Left hindlimb (tissue), 1 donor: Measurements from ENCODE around the gene ZNF443.
A peak's percentile ranks its signal among the peaks of the same experiment; 100 is the strongest.
"Not testable (repeated sequence)": the region's sequence is repeated elsewhere in the genome, so short reads cannot be mapped to it uniquely, and the experiment has no call there.

Source experiments
- DNase-seq: peaks from one replicate; pipeline ENCODE4 v3.0.0-alpha.2; 2018

Gene ZNF443

DNA sequence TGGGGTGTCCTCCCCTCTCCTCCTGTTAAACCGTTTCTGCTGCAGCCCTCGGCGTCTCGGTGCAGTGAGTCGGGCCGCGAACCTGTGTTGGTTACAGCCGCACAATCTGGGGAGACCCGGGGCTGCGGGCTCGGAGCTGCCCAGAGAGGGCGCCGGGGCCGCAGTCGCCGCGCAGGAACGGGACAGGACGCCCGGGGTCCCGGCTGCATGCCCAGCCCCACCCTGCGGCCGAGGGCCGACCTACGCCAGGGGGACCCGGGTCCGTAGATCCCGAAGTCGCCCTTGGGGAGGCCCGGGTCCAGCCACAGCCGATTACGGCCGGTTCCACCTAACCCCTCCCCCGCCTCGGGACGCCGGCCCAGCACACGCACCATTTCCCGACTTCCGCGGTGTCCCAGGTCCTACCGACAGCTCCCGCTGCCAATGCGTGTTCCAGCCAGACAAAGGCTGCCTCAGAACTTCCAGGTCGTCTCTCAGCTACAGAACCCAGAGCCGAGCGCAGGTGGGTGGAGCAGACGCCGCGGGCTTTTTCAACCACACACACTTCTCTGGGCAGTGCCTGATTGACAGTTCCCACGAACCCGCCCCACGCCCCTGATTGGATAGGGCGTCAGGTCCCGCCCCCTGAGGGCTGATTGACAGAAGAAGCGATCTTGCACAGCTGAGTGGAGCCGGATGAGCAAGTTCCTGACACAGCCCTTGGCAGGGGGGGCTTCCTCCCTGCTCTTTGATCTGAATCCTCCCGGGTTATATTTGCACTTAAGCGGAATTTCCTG is at the start of gene ZNF443:
Gene ZNF443, minus strand, starts transcription at position 481 of the 776 bp plus-strand sequence. Its CDS starts 107 bp downstream, at position 374.
- DNase-seq: peak; percentile 99

DNA sequence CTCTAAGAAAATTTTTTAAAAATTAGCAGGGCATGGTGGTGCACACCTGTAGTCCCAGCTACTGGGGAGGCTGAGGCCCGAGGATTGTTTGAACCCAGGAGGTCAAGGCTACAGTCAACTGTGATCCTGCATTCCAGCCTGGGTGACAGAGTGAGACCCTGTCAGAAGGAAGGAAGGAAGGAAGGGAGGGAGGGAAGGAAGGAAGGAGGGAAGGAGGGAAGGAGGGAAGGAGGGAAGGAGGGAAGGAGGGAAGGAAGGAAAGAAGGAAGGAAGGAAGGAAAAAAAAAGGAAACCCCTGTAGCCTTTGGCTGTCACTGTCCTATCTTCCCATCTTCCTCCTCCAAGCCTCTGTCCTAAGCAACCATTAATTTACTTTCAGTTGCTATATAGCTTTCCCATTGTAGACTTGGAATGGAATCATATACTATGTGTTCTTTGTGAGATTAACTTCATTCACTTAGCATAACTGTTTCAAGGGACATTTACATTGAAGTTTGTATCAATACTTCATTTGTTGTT is 45.5 kb upstream of the ZNF443 start:
- not testable (repeated sequence) for DNase-seq

DNA sequence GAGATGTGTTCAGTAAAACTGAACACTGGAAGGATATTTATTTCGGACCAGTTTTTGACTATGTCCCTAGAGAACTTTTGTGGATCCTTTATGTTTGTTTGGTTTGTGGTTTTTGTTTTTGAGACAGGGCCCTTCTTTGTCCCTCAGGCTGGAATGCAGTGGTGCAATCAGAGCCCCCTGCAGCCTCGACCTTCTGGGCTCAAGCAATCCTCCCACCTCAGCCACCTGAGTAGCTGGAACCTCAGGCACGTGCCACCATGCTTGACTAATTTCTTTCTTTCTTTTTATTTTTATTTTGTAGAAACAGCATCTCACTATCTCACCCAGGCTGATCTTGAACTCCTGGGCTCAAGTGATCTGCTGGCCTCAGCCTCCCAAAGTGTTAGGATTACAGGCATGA is 44.8 kb upstream of the ZNF443 start:
- DNase-seq: no peak

DNA sequence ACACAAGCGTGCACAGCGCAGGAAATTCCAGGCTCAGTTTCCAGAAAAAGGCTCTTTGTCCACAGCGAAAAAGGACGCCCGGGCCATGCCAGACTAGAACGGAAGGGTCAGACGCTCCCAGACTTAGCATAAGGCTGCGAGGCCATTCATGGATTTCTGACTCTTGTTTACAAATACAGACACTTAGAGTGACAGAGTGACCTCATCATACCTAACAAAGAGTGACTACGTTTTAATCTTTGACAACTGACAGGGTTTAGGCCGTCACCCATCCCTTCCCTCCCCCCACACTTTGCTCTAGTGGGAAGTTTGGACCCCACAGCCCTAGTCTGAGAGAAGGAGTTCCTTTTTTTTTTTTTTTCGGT is 44.2 kb upstream of the ZNF443 start:
- DNase-seq: no peak

DNA sequence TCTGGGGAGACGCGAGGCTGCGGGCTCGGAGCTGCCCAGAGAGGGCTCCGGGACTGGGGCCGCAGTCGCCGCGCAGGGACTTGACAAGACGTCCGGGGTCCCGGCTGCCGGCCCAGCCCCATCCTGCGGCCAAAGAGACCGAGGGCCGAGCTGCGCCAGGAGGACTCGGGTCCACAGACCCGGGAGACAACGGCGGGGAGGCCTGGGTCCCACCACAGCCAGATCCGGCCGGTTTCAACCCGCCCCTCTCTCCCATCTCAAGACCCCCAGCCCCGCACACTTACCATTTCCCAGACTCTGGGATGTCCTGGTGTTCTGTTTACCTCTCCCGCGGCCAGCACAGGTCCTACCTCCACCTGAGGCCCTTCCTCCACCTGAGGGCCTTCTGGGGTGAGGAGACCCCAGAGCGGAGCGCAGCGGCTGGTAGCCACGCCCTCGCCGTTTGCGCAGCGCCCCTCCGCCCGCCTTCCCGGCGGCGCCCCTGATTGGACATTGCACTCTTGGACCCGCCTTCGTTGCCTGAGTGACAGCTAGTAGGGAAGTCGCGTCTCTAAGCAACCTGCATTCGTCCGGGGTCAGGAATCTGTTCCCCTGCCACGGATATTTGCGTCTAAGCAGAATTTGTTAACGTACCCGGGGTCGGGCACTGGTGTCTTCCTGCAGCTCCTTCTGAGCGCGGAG is 43.7 kb upstream of the ZNF443 start, which contains the start of gene ZNF709:
Gene ZNF709, minus strand, starts transcription at position 446 of the 681 bp plus-strand sequence. Its CDS starts 159 bp downstream, at position 287.
- DNase-seq: peak; percentile 94

DNA sequence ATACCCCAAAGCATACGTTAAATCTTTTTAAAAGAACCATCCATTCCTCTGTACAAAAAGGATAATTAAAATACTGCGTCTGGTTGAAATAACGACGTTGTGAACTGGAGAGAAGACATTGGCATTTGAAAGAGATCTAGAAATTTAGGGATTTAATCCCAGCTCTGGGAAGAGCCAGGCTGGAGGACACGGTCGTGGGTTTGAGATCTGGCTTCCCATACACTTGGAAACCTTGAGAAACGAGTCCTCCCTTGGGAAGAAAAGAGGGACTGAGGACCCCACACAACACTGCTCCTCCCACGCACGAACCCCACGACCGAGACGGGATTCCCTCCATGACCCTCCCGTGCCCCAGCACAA is 43.2 kb upstream of the ZNF443 start:
- no peak for DNase-seq

DNA sequence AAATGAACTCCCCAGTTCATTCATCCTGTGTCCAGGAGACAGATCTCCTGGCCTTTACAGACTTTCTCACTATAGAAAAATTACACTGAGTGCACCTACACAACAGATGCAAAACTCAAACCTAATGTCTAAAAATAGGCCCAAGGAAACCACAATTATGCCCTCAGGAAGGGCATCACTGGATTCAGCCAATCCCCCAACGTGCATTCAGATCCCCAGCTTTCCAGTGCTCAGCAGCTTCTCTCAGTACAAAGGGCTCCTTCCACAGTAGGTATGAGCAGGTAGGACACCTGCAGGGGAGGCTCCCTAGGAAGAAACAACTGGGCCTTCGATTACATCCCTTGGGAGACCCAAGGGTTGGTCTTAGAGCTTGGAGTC is 41.7 kb upstream of the ZNF443 start:
- DNase-seq: no peak

DNA sequence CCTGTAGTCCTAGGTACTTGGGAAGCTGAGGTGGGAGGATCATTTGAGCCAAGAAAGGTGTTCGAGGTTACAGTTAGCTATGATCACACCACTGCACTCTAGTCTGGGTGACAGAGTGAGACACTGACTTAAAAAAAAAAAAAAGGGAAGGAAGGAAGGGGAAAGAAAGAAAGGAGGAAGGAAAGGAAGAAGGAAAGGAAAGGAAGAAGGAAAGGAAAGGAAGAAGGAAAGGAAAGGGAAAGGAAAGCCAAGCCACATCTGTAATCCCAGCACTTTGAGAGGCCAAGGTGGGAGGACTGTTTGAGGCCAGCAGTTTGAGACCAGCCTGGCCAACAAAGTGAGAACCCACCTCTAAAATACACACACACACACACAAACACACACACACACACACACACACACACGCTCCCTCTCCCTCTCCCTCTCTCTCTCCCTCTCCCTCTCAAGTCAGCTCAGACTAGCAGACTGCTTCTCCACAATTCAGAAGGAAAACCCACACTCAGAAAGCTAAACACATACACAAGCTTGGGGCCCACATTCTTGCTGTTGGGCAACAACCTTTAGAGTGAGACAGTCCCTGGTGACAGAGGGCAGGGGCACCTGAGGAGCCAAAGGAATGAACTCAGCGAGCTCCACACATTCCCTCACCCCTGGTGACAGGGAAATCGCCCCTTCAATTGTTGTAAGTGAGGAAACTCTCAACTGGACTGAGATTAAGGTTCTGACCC is 41.1 kb upstream of the ZNF443 start:
- no peak for DNase-seq

DNA sequence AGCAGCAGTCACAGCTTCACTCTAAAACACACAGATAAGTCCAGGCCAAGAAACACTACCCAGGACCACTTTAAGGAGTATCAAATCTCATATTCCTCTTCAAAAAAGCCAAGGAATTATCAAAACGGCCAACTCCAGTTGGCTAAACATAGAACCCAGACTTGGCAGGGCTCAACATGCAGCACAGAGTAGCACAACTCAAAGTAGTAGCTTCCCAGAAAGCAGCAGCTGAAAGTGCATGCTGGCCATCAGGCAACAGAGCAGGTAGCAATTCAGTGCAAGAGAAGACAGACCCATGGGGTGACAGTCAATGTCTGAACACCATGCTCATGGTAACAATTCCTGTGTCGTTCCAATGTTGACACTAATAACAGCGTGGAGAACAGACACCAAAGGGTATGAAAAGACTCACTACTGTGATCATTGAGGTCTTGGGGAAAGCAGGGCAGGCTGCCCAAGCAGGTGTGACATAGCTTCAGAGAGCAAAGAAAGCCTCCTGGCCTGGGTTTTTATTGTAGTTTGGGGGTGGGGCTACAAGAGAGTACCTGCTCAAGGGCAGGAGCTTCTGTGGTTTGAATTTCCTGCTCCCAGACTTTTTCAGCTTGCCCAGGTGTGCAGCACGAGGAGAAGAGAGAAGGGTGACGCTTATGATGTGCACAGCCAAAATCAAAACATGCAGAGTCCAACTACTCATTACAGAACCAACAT is 37.6 kb upstream of the ZNF443 start:
- no peak for DNase-seq

DNA sequence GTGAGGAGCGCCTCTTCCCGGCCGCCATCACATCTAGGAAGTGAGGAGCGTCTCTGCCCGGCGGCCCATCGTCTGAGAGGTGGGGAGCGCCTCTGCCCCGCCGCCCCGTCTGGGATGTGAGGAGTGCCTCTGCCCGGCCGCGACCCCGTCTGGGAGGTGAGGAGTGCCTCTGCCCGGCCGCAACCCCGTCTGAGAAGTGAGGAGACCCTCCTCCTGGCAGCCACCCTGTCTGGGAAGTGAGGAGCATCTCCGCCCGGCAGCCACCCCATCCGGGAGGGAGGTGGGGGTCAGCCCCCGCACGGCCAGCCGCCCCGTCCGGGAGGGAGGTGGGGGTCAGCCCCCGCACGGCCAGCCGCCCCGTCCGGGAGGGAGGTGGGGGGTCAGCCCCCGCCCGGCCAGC is 26.8 kb upstream of the ZNF443 start:
- DNase-seq: not testable (repeated sequence)

DNA sequence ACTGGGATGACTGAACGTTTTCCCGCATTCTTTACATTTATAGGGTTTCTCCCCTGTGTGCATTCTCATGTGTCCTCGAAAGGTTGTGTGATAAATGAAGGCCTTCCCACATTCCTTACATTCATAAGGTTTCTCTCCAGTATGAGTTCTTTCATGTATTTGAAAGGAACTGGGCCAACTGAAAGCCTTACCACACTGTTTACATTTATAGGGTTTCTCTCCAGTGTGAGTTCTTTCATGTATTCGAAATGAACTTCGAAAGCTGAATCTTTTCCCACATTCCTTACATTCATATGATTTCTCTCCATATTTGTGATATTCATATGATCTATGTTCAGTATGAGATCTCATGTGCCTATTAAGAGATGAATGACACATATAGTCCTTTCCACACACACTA is 24.4 kb upstream of the ZNF443 start:
- DNase-seq: no peak

DNA sequence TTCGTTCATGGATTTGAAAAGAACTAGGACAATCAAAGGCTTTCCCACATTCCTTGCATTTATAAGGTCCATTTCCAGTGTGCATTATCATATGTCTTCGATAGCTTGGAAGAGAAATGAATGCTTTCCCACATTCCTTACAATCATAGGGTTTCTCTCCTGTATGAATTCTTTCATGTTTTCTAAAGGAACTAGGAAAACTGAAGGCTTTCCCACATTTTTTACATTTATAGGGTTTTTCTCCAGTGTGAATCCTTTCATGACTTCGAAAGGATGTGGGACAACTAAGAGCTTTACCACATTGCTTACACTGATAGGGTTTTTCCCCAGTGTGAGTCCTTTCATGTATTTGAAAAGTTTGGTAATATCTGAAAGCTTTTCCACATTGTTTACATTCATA is 23.9 kb upstream of the ZNF443 start:
- DNase-seq: no peak

DNA sequence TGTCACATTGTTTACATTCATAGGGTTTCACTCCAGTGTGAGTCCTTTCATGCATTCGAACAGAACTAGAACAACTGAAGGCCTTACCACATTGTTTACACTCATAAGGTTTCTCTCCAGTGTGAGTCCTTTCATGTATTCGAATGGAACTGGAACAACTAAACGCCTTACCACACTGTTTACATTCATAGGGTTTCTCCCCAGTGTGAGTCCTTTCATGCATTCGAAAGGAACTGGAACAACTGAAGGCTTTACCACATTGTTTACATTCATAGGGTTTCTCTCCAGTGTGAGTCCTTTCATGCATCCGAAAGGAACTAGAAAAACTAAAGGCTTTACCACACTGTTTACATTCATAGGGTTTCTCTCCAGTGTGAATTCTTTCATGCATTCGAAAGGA is 23.3 kb upstream of the ZNF443 start:
- not testable (repeated sequence) for DNase-seq

DNA sequence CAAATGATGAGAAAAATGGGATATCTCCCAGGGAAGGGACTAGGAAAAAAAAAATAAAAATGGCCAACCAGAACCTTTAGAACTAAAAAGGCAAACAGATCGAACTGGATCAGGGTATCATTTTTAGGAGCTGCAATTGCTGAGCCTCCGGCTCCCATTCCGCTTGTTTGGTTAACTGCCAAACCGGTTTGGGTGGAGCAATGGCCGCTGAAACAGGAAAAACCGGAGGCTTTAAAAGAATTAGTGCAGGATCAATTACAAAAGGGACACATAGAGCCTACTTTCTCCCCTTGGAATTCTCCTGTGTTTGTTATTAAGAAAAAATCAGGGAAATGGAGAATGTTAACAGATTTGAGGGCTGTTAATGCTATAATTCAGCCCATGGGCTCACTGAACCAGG is 12.7 kb upstream of the ZNF443 start:
- DNase-seq: no peak

DNA sequence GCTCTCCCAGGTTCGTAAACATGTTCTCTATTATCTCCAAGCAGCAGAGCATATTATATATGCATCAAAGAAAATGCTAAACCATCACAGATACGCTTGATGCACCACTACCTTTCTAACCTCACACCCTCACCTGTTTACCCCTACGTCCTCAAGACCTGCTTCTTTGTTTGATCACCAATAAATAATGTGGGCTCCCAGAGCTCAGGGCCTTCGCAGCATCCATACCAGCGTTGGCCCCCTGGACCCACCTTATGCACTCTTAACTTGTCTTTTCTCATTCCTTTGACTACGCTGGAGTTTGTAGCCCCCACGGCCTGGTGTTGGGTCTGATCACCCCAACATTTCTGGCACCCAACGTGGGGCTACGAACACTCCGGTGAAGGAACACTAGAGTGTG is 10.0 kb upstream of the ZNF443 start:
- DNase-seq: no peak

DNA sequence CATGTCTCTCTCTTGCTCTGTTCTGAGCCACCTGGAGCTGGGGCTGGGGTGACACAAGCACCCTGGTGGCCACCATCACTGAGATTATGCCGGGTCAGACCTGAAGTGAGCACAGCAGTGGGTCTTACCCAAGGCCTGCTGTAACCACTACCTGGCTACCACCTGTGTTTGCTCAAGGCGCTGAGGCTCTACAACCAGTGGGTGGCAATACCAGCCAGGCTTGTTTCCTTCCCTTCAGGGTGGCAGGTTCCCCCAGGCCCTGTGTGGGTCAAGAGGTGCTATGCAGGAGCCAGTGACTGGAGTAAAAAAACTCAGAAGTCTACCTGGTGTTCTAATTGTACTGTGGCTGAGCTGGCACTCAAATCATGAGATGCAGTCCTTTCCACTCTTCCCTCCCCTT is 8.0 kb upstream of the ZNF443 start:
- no peak for DNase-seq

DNA sequence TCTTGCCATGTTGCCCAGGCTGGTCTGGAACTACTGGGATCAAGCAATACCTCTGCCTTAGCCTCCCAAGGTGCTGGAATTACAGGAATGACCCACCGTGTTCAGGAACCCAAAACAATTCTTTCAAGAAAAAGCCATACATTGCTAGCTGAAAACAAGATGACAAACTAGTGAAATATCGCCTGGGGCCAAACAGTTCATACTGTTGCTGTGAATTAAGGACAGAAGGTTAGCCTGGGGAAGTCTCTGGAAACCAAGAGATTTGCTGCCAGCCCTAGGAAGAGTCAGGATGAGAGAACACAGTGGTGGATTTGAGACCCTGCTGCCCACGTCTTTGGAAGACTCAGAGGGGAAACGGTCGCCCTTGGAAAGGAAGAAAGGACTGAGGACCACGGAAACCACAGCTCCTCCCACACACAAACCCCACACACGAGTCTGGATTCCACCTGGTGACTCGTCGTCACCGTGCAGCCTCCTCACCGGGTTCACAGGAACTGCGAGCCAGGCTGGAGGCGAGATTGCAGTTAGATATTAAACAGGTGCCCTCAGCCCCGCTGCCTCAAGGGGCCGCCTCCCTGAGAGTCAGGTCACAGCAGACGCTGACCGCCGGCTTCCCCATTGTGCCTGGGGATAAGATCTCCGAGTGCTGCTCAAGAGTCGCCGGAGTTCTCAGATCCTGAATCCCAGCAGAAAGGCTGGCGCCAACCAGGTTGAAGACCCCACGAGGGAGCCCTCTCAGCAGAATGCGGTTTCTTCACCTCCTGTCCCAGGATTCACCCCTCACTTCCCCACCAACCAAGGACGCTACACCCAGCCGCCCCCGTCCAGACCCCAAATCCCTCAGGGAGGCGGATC is 908 bp downstream of the ZNF443 start:
- DNase-seq: not testable (repeated sequence)

DNA sequence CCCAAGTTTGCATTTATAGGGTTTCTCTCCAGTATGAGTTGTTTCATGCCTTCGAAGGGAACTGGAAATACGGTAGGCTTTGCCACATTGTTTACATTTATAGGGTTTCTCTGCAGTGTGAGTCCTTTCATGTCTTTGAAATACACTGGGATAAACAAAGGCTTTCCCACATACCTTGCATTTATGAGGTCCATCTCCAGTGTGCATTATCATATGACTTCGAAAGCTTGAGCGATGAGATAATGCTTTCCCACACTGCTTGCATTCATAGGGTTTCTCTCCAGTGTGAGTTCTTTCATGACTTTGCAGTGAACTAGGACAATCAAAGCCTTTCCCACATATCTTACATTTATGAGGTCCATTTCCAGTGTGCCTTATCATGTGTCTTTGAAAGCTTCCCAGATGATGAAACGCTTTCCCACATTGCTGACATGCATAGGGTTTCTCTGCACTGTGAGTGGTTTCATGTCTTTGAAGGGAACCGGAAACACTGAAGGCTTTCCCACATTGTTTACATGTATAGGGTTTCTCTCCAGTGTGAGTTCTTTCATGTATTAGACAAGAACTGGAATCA is 10.0 kb downstream of the ZNF443 start:
- DNase-seq: not testable (repeated sequence)

DNA sequence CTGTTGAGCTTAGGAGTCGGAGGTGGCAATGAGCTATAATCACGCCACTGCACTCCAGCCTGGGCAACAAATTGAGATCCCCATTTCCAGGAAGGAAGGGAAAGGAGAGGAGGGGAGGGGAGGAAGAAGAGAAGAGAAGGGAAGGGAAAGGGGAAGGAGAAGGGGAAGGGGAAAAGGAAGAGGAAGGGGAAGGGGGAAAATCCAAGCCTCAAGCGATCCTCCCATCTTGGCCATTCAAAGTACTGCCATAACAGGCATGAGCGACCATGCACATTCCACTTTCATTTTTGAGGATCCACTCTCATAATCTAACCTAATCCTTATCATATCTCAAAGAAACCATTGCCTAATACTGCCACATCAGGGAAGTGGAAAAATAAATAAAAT is 14.9 kb downstream of the ZNF443 start:
- no peak for DNase-seq

DNA sequence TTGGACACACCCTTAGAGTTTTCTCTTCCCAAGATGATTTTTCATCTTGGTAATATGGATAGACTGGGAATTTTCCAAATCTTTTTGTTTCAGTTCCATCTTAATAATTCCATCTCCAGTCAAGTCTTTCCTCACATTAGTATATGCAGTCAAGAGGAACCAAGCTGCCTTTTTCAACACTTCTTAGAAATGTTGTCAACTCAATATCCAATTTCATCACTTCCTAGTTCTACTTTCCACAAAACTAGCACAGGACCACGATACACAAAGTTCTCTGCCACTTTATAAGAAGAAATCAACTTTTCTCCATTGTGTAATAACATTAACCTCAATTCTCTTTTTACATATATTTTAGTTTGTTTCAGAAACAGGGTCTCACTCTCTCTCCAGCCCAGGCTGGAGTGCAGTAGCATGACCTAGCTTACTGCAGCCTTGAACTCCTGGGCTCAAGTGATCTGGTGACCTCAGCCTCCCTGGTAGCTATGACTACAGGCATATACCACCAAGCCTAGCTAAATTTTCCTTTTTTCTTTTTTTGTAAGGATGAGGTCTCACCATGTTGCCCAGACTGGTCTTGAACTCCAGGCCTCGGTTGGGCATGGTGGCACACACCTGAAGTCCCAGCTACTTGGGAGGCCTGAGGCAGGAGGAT is 15.5 kb downstream of the ZNF443 start:
- no peak for DNase-seq

DNA sequence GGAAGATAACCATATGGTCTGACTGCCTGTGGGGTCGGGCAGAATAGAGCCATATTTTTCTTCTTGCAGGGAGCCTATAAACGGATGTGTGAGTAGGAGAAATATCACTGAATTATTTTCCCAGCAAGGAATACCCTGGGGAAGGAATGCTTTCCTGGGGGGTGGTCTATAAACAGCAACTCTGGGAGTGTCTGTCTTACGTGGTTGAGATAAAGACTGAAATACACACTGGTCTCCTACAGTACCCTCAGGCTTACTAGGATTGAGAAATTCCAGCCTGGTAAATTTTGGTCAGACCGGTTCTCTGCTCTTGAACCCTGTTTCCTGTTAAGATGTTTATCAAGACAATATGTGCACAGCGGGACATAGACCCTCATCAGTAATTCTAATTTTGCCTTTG is 23.5 kb downstream of the ZNF443 start:
- DNase-seq: not testable (repeated sequence)
